Measurements from ENCODE around the gene MRPS31. TPM values are rescaled to one million over a fixed set of nuclear protein-coding genes. Genes with fewer than 3 reads are reported as not detected.
A peak's percentile ranks its signal among the peaks of the same experiment; 100 is the strongest.

The MRPS31 gene
- total RNA-seq, 1 donor from 2014 or later = 22.5 TPM

DNA sequence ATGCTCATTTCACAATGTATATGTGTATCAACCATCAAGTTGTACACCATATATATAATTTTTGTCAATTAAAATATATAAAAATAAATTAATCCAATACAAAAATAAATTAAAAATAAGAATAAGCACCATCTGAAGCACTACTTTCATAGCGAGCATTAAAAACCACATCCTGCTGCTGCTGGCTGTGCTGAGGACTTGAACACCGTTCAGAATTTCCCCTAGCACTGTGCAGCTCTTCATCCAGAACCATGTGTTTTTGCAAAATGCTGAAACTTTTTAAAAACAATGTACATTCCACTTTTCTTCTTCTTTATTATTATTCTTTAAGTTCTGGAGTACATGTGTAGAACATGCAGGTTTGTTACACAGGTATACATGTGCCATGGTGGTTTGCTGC is 64.6 kb downstream of the MRPS31 start:
- TF ChIP-seq, protein P1, sequence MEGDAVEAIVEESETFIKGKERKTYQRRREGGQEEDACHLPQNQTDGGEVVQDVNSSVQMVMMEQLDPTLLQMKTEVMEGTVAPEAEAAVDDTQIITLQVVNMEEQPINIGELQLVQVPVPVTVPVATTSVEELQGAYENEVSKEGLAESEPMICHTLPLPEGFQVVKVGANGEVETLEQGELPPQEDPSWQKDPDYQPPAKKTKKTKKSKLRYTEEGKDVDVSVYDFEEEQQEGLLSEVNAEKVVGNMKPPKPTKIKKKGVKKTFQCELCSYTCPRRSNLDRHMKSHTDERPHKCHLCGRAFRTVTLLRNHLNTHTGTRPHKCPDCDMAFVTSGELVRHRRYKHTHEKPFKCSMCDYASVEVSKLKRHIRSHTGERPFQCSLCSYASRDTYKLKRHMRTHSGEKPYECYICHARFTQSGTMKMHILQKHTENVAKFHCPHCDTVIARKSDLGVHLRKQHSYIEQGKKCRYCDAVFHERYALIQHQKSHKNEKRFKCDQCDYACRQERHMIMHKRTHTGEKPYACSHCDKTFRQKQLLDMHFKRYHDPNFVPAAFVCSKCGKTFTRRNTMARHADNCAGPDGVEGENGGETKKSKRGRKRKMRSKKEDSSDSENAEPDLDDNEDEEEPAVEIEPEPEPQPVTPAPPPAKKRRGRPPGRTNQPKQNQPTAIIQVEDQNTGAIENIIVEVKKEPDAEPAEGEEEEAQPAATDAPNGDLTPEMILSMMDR (IDR thresholded peaks at IDR 0.05; ENCODE audit: insufficient read depth, low read length, poor library complexity, severe bottlenecking) = no peak
- no peak for DNase-seq (ENCODE audit: low read depth)
- H3K36me3 ChIP-seq (ENCODE audit: control insufficient read depth, insufficient read depth, low read length) = no peaks in the 10 kb centered on the region
- no peaks in the 10 kb centered on the region for H3K27me3 ChIP-seq (ENCODE audit: control insufficient read depth, insufficient read depth, low read length)
- H3K4me3 ChIP-seq (ENCODE audit: low read depth, low read length) = no peak overlapping the region

- Histone ChIP-seq H3K4me3 (ENCODE audit: low read depth, low read length) (no peak overlapping the region), H3K36me3 (ENCODE audit: control insufficient read depth, insufficient read depth, low read length) (no peaks in the 10 kb centered on the region), H3K27me3 (ENCODE audit: control insufficient read depth, insufficient read depth, low read length) (no peaks in the 10 kb centered on the region)
- TF ChIP-seq, protein P1 (IDR thresholded peaks at IDR 0.05; ENCODE audit: insufficient read depth, low read length, poor library complexity, severe bottlenecking) = no peak
- DNase-seq (ENCODE audit: low read depth) = no peak
Observed at GRCh38 chr13:40697711-40698110, 73.3 kb downstream of the MRPS31 start.

DNA sequence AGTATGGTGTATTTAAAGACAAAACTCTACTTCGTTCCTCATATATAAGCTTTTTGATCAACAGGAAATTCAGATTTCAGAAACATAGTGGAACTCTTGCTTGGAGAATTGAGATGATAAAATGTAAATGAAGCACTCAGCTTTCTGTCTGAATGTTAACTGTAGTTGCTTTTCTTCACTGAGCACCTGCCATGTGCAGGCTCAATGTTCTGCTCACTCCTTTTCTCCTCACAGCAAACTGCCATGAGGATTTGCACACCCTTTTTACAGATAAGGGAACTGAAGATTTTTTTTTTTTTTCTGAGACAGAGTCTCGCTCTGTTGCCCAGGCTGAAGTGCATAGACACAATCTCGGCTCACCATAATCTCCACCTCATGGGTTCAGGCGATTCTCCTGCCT is 76.6 kb downstream of the MRPS31 start:
- H3K27me3 ChIP-seq (ENCODE audit: control insufficient read depth, insufficient read depth, low read length) = no peaks in the 10 kb centered on the region
- no peak for DNase-seq (ENCODE audit: low read depth)
- TF ChIP-seq, protein P1 (IDR thresholded peaks at IDR 0.05; ENCODE audit: insufficient read depth, low read length, poor library complexity, severe bottlenecking) = no peak
- H3K36me3 ChIP-seq (ENCODE audit: control insufficient read depth, insufficient read depth, low read length) = no peaks in the 10 kb centered on the region
- H3K4me3 ChIP-seq (ENCODE audit: low read depth, low read length) = no peak overlapping the region

- Histone ChIP-seq H3K4me3 (ENCODE audit: low read depth, low read length) (no peak overlapping the region), H3K36me3 (ENCODE audit: control insufficient read depth, insufficient read depth, low read length) (no peaks in the 10 kb centered on the region), H3K27me3 (ENCODE audit: control insufficient read depth, insufficient read depth, low read length) (no peaks in the 10 kb centered on the region)
- no peak for DNase-seq (ENCODE audit: low read depth)
- TF ChIP-seq, protein P1 (IDR thresholded peaks at IDR 0.05; ENCODE audit: insufficient read depth, low read length, poor library complexity, severe bottlenecking) = no peak
Observed at GRCh38 chr13:40692946-40693345, 78.0 kb downstream of the MRPS31 start.

DNA sequence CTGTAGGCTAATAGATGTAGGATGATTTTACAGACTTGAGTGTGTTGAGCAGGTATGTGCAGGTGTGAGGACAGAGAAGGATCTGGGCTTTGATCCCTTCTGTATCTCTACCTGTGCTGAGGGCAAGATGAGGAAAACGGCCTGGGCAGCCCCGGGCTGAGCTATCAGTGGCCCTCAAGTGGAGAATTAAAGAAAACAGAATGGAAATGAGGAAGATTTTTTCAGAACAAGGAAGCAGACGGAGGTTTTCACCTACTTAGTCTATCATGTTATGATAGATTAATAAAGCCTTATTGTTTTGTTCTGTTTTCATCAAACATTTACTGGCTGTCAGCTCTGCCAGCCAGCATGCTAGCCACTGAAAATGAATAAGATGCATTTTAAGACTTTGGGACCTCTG is 82.2 kb downstream of the MRPS31 start:
- H3K4me3 ChIP-seq (ENCODE audit: low read depth, low read length) = no peak overlapping the region
- TF ChIP-seq, protein P1 (IDR thresholded peaks at IDR 0.05; ENCODE audit: insufficient read depth, low read length, poor library complexity, severe bottlenecking) = no peak
- no peak for DNase-seq (ENCODE audit: low read depth)

GRCh38 chr13:40682449-40683240 is 88.3 kb downstream of the MRPS31 start:
- Histone ChIP-seq H3K27me3 (ENCODE audit: control insufficient read depth, insufficient read depth, low read length) (no peaks in the 10 kb centered on the region), H3K36me3 (ENCODE audit: control insufficient read depth, insufficient read depth, low read length) (no peaks in the 10 kb centered on the region), H3K4me3 (ENCODE audit: low read depth, low read length) (no peak overlapping the region)
- DNase-seq (ENCODE audit: low read depth) = no peak
- TF ChIP-seq, protein P1 (IDR thresholded peaks at IDR 0.05; ENCODE audit: insufficient read depth, low read length, poor library complexity, severe bottlenecking) = peak; percentile 29

More for the DNA sequence above, 82.2 kb downstream of the MRPS31 start:
- Histone ChIP-seq H3K36me3 (ENCODE audit: control insufficient read depth, insufficient read depth, low read length) (no peaks in the 10 kb centered on the region), H3K27me3 (ENCODE audit: control insufficient read depth, insufficient read depth, low read length) (no peaks in the 10 kb centered on the region)

Data from kidney epithelial cell (primary cell).